Stimulated activated CD4-positive, alpha-beta T cell treated with anti-CD3 and anti-CD28 coated beads, Interleukin-4, amount 100 ng/mL, for 24 hours (primary cell): ENCODE measurements around the gene CST11.

Experiments used
- DNase-seq: peaks from one replicate; pipeline ENCODE4 v3.0.0-alpha.2; 2020

The CST11 gene

DNA sequence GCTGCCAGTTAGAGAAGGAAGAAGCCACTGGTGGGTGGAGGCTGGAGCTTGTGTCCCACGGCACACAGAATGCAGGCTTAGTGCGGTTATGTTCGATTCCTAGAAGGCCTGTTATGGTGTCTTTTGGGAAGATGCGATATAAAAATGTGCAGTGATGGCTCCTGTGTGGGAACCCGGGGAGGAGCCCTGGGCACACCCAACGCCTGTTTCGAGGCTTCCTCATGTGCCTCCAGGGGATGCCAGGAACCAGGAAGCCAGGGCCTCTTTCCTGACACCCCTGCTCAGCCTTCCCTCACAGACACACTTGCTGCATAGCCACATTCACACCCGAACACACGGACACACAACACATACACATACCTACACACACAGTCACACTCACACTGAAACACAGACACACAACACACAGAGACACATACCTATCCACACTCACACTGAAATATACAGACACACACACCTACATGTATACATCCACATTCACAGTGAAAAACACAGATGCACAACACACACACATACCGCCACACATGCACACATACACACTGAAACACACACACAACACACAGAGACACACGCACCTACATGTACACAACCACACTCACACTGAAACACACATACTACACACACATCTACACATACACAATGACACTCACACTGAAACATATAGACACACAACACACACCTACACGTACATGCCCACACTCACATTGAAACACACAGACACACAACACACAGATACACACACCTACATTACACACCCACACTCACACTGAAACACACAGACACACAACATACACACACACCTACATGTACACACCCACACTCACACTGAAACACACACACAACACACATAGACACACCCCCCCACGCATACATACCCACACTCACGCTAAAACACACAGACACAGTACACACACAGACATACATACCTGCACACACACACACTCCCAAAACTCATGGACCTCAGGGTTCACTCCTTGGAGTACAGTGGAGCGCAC, 1.2 kb upstream of the CST11 start:
- DNase-seq = no peak

DNA sequence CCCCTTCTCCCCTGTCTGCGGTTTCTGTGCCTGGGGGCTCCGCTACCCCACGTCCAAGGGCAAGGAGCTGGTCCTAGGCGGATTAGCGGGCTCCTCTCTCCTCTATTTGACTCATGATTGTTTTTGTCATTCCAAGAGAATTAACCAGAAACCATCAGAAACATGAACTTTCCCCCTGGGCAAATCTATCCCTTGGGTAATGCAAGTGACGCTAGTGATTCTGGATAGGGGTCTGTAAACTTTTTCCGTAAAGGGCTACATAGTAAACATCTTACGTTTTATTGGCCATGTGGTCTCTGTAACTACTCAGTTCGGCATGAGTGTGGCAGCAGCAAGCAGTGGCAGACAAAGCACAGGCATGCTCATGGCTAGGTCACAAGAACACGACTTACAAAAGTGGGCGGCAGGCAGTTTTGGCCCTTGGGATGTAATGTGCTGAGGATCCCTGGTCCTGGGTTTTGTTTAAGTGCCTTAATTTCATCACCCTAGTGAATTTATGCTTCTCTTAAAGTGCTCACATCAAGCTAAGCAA, 654 bp downstream of the CST11 start:
- DNase-seq = no peak

DNA sequence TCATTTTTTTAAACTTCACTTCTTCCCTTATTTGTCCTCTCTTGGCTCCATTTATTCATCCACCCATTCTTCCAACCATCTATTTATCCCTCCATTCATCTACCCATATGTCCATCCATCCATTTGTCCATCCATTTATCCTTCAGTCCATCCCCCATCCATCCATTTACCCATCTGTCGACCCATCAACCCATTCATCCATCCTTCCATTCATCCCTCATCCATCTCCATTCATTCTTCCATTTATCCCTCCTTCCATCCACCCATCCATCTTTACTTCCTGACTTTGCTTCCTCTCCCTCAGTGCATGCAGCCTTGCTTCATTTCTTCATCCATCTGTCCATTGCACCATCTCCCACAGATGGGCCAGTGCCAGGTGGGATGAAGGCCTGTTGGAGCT, 1.8 kb downstream of the CST11 start:
- no peak for DNase-seq

DNA sequence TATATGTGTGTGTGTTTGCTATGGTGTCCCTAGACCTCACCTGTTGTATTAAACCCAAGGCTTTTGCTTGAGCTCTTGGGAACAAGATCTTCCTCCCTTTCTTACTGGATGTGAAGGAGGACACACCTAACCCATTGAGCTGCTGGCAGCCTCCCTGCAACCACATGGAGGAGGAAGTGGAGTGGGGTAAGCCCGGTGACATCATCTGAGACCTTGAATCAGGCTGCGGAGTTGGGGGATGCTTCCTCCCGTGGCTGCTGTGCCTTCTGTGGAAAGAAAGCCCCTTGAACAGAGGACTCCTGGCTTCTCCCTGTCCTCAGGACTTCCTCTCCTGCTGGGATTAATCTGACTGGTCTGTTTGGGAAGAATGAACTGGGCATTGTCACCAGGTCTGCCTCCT, 3.3 kb downstream of the CST11 start:
- DNase-seq = no peak

DNA sequence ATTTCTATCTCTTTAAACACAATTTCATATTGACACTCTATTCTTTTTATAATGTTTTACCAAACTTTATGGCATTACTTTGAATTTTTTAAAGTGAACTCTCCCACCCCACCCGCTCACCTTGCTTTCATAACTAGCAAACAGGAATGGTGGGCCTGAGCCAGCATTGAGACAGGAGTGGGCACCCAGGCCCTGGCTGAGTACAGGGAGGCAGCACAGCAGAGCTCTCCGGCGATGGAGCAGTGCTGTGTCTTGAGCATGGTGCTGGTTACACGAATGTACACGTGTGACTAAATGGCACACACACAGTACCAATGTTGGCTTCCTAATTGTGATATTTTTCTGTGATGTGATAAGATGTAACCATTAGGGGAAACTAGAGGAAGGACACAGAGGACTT, 4.5 kb downstream of the CST11 start:
- no peak for DNase-seq

DNA sequence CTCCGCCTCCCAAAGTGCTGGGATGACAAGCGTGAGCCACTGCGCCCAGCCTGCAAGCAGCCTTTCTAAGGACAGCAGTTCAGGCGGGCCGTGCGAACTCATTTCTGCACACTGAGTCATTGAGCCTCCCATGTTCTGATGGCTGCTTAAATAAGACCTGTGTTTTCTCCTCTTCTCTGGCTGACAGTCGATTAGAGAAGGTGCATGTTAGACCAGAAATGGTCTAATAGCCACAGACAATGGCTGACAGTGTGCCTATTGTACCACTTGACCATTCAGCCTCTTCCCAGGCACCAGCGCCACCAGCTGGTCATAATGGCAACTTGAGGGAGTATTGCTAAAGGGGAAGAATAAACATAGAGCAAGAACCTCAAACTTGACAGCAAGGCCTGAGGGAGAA, 6.2 kb downstream of the CST11 start:
- peak; percentile 18 for DNase-seq

DNA sequence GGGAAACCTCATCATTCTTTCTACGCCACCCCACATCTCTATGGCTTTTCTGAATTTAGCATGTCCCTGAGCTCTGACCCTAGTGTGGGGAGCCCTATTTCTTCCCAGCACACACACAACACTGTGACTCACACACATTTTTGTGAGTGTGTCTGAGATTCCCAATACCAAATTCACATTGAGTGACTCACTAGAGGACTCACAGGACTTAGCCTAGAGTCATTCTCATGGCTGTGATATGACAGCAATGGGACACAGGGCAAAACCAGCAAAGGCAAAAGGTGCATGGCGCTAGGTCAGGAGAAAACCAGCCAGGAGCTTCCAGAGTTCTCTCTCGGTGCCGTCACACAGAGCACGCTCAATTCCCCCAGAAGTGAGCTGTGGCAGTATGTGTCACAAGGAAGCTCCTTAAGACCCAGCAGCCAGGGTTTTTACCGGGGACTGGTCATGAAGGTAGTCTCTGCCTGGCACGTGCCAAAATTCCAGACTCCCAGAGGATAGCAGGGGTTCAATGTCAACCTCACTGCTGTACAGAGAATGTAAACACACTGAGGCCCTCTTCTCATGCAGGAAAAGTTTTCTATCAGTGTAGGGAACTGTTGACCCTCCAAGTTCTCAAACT, 7.0 kb downstream of the CST11 start:
- DNase-seq = no peak

DNA sequence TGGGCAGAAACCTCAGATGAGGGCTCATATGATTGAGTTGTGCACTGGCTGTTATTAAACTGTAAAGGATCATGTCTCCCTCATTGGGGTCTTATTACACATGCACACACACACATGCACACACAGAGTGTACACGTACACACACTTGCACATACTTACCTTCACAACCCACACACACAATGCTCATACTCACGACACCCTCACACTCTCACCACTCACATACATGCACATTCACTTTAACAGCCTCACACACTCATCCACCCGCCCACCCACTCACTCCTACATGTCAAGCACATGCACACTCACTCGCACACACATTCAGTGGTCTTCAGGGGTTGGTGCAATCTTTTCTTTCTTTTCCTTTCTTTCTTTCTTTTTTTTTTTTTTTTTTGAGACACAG, 7.8 kb downstream of the CST11 start:
- DNase-seq = no peak

DNA sequence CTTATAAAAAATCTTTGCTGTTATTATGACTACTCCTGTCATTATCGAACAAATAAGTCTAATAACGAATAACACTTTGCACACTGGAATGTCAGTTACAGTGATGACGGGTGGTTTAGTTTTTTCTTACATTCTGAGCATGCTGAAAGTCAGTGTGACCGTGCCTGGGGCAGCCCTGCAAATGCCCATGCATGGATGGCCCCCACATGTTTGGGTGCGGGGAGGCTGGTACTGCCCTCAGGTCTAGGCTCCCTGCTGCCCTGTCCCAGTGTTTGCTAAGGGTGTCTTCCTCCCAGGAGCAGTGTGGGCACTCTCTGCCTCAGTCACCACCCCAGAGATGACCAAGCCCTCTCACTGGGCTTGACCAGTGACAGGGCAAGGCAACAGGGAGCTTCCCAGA, 10.2 kb downstream of the CST11 start:
- DNase-seq = no peak

DNA sequence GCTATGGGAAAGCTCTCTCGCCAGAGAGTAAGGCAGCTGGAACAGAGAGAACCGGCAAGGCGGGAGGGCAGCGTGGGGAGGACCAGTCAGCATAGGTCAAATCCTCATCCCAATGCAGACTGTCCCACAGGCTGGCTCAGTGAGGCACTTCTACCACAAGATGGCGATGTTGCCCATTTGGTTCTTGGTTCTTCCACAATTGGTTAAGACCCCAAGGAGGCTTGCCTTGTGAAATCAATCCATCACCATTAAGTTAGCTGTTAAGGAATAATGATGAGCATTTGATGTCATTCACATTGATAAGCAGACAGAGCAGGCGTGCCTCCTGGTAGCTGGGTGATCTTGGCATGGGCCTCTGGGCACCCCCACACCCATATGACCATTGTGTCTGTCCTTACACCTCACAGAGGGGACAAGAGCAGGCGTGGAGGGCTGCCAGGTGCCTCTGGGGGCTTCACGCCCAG, 10.8 kb downstream of the CST11 start:
- DNase-seq = peak; percentile 70

DNA sequence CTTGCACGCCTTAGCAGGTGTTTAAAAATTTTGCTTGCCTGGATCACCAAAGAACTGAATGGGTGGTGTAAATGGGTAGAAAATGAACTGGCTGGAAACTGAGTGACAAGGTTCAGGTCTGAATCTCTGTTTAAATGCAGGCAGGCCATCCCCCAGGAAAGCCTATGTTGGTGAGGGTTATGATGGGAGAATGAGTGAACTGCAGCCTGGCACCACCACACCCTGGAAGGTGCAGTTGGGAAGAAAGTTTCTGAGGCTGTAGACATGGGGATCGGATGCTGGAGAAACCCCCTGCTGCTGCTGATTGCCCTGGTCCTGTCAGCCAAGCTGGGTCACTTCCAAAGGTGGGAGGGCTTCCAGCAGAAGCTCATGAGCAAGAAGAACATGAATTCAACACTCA, 12.7 kb downstream of the CST11 start:
- DNase-seq = no peak

DNA sequence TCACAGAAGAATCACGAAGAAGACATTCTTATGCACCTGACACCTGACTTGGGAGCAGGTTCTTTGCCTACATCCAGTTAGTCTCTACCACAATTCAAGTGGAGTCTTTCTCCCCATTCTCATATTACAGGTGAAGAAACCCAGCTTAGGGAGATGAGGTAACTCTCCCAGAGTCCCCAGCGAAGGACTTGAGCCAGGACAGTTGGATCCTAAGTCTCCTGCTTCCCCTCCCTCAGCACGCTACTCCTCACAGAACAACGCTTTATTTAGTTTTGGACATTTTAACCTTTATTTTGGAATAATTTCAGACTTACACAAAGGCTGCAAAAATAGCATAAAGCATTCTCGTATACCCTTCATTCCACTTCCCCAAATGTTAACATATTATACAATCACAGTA, 14.0 kb downstream of the CST11 start:
- DNase-seq = no peak

DNA sequence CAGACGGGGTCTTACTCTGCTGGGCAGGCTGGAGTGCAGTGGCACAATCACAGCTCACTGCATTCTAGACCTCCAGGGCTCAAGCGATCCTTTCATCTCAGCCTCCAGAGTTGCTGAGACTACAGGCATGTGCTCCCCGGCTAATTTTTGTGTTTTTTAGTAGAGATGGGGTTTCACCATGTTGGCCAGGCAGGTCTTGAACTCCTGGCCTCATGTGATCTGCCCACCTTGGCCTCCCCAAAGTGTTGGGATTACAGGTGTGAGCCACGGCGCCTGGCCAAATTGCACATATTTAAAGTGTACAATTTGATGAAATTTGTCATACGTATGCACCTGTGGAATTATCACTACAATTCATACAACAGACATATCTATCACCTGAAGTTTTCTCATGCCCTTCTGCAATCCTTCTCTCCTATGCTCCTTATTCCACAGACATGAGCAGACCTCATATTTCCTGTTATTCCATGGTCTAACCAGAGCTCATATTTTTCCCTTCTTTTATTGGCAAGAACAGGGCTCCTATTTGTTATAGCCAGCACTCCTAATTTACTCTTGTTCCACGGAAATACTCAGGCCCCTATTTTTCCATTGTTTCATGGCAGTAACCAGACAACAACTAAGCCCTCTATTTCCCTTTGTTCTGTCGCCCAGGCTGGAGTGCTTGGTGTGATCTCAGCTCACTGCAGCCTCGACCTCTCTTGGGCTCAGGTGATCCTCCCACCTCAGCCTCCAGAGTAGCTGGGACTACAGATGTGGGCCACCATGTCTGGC, 15.4 kb downstream of the CST11 start:
- no peak for DNase-seq

DNA sequence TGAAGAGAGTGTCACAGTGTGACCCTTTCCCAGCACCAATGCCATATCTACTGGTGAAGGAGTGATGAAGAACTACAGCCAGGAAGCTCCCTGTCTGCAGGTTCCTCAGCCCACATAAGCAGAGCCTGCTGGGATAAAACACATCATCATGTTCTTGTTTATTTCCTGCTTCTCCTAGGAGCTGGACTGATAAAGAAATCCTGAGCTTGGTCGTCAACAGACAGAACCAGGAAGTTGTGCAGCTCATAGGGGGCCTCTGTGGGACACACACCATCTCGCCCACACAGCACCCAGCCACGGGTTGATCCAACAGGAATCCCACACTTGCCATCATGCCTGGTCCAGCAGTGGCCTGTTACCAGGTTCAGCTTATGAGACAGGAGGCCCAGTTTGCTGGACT, 16.0 kb downstream of the CST11 start:
- DNase-seq = no peak

DNA sequence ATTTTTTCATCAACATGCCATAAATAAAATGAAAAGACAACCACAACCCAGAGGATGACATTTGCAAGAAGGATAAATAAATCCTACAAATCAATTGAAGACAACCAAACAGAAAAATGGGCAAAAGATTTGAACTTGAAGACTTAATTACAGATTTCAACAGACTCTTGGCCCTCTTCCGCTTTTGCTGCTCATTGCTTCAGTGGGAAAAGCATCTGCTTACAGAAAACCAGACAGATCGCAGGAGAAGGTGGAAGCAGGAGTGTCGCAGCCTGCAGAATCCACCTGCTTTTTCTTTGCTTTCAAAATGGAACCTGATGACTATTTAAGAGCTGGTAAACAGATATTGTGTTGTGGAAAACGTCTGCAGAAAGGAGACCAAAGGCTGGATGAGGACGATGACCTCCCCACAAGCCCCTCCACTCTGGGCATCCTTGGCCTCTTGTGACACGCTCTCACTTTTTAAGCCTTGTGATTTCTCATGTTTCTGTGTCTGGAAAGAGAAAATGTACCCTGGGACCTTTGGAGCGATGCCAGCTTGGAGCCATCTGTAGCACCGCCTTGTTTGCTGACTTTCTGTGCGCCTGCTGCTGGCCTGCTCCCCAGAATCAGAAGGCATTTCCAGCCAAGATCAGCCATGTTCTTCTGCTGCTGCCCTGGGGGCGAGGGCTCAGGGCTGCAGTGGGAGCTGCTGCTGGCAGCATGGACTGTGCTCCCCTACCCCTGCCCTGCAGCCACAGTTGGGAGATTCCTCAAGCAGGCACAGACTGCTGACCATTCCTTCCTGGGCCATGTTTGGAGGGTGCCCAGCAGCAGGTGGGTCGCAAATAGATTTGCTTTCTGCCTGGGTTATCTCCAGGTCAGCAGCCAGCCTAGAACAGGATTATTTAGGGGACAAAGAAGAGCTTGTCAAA, 16.8 kb downstream of the CST11 start:
- DNase-seq = no peak

DNA sequence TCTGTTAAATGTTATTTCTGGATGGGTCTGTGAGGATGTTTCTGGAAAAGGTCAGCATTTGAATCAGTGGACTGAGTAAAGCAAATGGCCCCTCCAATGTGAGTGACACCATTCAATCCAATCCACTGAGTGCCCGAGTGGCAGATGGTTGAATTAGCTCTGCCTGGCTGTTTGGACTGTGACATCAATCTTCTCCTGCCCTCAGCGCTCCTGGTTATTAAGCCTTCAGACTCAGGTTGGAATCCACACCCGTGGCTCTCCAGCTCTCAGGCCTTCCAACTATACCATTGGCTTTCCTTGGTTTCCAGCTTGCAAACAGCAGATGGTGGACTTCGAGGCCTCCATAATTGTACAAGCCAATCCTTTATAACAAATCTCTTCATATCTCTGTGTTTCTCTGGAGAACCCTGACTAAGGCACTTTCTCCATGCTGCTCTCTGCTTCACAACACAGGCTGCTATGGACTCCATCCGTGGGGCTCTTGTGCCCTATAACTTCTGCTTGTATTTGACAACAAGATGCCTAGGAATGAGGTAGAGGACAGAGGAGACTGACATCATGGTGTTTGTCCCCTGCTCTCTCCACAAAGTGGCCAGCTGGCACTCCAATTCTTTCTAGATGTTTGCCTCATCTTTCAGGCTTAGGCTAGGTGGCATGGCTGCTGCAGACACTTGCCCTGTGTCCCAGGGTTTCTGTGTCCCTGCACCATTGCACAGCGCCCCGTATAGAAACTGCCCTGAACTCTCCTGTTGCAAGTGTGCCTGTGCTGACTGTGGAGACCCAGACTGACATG, 18.0 kb downstream of the CST11 start:
- DNase-seq = no peak

DNA sequence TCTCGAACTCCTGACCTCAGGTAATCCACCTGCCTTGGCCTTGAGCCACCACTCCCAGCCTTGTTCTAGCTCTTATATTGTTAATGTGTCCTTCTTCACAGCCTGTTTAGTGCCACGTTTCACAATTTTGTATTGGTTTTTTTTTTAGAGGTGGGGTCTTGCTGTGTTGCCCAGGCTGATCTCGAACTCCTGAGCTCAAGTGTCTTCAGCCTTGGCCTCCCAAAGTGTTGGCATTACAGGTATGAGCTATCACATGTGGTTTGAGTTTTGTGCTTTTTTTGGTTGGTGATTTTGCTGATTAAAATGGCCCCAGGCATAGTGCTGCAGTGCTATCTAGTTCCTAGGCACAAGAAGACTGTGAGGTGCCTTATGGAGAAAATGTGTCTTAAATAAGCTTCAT, 19.0 kb downstream of the CST11 start:
- DNase-seq = no peak

DNA sequence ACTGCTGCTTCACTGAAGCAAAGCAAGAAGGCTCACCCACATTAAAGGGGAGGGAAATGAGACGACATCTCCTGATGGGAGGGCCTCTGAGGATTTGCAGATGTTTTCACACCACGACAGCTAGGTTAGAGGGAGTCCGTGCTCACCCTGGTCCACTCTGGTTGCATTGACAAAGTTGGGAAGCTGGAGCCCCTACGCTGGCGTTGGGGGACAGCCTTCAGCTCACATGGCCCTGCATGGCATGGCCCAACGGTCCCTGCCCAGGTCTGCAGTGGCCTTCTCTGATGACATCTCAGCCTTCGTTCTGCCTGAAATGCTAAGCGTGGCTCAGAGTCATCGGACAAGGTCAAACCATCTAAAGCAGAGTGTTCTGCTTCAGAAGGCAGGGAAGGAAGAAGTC, 27.5 kb downstream of the CST11 start:
- no peak for DNase-seq

DNA sequence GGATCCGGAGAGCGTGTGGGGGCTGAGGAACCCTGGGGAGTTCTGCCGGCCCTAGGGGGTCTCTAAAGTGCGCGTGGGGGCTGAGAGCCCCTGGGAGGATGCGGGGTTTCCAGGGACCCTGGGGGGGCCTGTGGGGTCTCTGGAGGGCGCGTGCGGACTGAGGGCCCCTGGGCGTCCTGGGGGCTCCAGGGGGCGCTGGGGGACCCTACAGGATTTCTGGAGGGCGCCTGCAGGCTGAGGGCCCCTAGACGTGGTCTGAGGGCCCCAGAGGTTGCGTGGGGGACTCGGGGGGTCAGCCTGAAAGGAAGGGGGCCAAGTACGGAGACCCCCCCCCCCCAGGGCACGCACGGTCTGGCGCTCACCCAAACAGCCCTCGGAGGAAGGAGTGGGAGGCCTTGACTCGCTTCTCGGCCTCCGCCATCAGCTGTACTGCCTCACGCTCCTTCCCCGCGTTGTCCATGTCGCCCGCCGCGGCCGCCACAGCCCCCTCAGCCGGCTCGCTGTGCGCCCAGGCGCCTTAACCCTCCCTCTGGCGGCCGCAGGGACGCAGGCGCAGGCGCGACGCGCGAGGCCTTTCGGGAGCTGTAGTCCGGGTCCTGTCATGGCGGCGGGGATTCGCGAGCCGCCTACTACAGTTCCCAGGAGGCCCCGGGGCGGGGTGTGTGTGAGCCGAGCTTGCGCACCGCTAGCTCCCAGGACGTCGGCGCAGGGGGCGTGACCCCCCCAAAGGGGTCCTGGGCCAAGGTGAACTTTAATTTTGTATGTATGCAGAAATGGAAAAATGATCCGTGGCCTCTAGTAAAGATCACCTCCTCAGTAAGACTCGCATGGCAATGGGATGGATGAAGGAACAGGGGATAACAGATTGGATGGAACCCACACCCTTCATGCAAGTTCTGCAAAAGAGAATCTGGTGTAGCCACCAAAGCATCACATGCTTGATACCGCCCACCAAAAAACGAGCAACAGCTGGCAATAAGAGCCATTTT, 31.4 kb downstream of the CST11 start, which contains the start of gene NAPB:
NAPB (minus strand) TSS at position 546 of the 989 bp plus-strand sequence; CDS start at position 460, 86 bp downstream.
- peak; percentile 94 for DNase-seq
